Neural cell (in vitro differentiated cells): ENCODE data around the gene INTS13.

ENCODE experiments used
- CTCF ChIP-seq: fragments of 450-650 bp; IDR thresholded peaks from 2 replicates; pipeline ENCODE4 v1.5.1; 2014; ENCODE audit warnings: antibody characterized with exemption, mild to moderate bottlenecking, moderate library complexity; ENCODE audit not compliant: poor library complexity, severe bottlenecking
- EP300 ChIP-seq: fragments of 450-650 bp; conservative IDR thresholded peaks from 2 replicates; pipeline ENCODE4 v1.6.1; 2014; ENCODE audit warnings: antibody characterized with exemption, mild to moderate bottlenecking, moderate library complexity; ENCODE audit not compliant: poor library complexity, severe bottlenecking
- EZH2 ChIP-seq: fragments of 200-600, 300-800 bp; shearing (Covaris generic), sonication (generic); IDR thresholded peaks from 2 replicates; pipeline ENCODE4 v1.6.1; 2014; ENCODE audit warnings: antibody characterized with exemption, low read length, borderline replicate concordance, mild to moderate bottlenecking; ENCODE audit not compliant: insufficient read depth, poor library complexity, severe bottlenecking
- MXI1 ChIP-seq: fragments of 450-650 bp; conservative IDR thresholded peaks from 2 replicates; pipeline ENCODE4 v1.6.1; 2014; ENCODE audit warnings: antibody characterized with exemption, mild to moderate bottlenecking; ENCODE audit not compliant: poor library complexity, severe bottlenecking
- POLR2AphosphoS5 ChIP-seq: IDR thresholded peaks from 2 replicates; pipeline ENCODE4 v1.6.1; 2012
- RAD21 ChIP-seq: fragments of 450-650 bp; conservative IDR thresholded peaks from 2 replicates; pipeline ENCODE4 v1.6.1; 2014; ENCODE audit warnings: antibody characterized with exemption, mild to moderate bottlenecking, moderate library complexity
- REST ChIP-seq: IDR thresholded peaks from 2 replicates; pipeline ENCODE4 v1.6.1; 2012; ENCODE audit warnings: borderline replicate concordance
- SMC3 ChIP-seq: fragments of 450-650 bp; conservative IDR thresholded peaks from 2 replicates; pipeline ENCODE4 v1.6.1; 2014; ENCODE audit warnings: antibody characterized with exemption, mild to moderate bottlenecking, moderate library complexity; ENCODE audit not compliant: poor library complexity
- TAF1 ChIP-seq: IDR thresholded peaks from 2 replicates; pipeline ENCODE4 v1.6.1; 2012; ENCODE audit warnings: low read depth

DNA sequence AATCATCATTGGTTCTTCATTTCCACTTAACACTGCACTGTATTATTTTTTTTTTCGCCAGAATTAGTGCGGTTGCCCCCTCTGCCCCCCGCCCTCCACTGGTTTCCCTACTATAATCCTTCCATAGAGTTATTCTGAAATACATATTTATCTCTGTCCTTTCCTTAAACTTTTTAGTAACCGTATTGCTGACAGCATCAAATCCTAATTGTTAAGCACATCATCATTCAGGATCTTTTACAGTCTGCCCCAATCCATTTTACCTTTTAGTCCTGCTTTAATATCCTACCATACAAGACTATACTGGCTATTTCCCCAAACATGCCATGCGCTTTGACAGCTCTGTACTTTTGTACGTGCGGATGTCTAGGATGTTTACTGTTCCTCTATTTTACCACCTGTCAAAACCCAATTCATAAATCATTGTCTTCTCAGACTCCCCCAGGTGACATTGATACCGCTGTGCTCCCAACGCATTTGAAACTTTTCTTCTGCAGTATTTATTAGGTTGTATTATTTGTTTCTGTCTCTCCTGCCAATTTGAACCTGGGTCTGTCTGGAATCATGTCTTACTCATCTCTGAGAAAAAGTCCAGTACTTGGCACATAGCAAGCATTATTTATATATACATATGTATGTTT lies 1.5 kb upstream of the INTS13 start:
- no peak for TF ChIP-seq CTCF
- no peak for TF ChIP-seq RAD21
- no peak for TF ChIP-seq EP300
- no peak for TF ChIP-seq POLR2AphosphoS5
- TF ChIP-seq EZH2: no peak
- TF ChIP-seq TAF1: no peak
- no peak for TF ChIP-seq REST
- TF ChIP-seq SMC3: no peak
- TF ChIP-seq MXI1: no peak
